A549 (cell line): ENCODE results near the gene MARVELD2.

Experiments used
- CHD2 ChIP-seq: fragments of 150-350 bp; IDR thresholded peaks from 2 replicates; pipeline ENCODE4 v1.6.1; 2014; ENCODE audit warnings: low read length; ENCODE audit not compliant: partially characterized antibody
- EP300 ChIP-seq, 2 experiments: fragments of >200 bp; sonication (Bioruptor Twin); formaldehyde crosslinking; IDR thresholded peaks; 2 replicates in 1 of 2; 3 replicates in 1 of 2; pipeline ENCODE4 v1.6.1; 2016 to 2017
- HDAC2 ChIP-seq: fragments of 200-600 bp; sonication (generic); IDR thresholded peaks from 2 replicates; pipeline ENCODE4 v1.6.1; 2016
- JUN ChIP-seq, 2 experiments: fragments of >200 bp; sonication (Bioruptor Twin); formaldehyde crosslinking; IDR thresholded peaks; 2 replicates in 1 of 2; 3 replicates in 1 of 2; pipeline ENCODE4 v1.6.1; 2016 to 2017
- KDM1A ChIP-seq: fragments of 200-600 bp; sonication (generic); IDR thresholded peaks from 2 replicates; pipeline ENCODE4 v1.6.1; 2016; ENCODE audit warnings: low read depth, mild to moderate bottlenecking
- MAX ChIP-seq: IDR thresholded peaks from 2 replicates; pipeline ENCODE4 v1.6.1; 2012
- POLR2A ChIP-seq: IDR thresholded peaks from 2 replicates; pipeline ENCODE4 v1.6.1; 2012; ENCODE audit warnings: mild to moderate bottlenecking, low read length
- POLR2AphosphoS2 ChIP-seq: conservative IDR thresholded peaks from 2 replicates; pipeline ENCODE4 v1.6.1; 2012; ENCODE audit warnings: low read length, improper control_type of control experiment, inconsistent platforms
- RAD21 ChIP-seq, 2 experiments: fragments of >200 bp in 1 of 2; sonication (Bioruptor Twin) in 1 of 2; formaldehyde crosslinking in 1 of 2; IDR thresholded peaks in 1 of 2; conservative IDR thresholded peaks in 1 of 2; 2 replicates in 1 of 2; 3 replicates in 1 of 2; pipeline ENCODE4 v1.6.1; 2012 to 2018; ENCODE audit warnings: inconsistent platforms in 1 of 2
- RARB ChIP-seq: fragments of 250-450 bp; sonication (Bioruptor Pico); IDR thresholded peaks from 2 replicates; pipeline ENCODE4 v1.8.0; 2021; ENCODE audit warnings: mild to moderate bottlenecking, moderate library complexity
- RFX5 ChIP-seq: fragments of 450-650 bp; IDR thresholded peaks from 2 replicates; pipeline ENCODE4 v1.7.1; 2014; ENCODE audit warnings: antibody characterized with exemption, mild to moderate bottlenecking, moderate library complexity
- SMC3 ChIP-seq: fragments of >200 bp; sonication (Bioruptor Twin); formaldehyde crosslinking; IDR thresholded peaks from 3 replicates; pipeline ENCODE4 v1.6.1; 2018; ENCODE audit warnings: inconsistent platforms
- TF ChIP-seq, protein P1 (sequence below): fragments of >200 bp; sonication (Bioruptor Twin); formaldehyde crosslinking; IDR thresholded peaks from 3 replicates; pipeline ENCODE4 v1.5.1; 2016
- TF ChIP-seq, protein P2 (sequence below): fragments of 250-450 bp; sonication (Bioruptor Pico); IDR thresholded peaks from 2 replicates; pipeline ENCODE4 v1.5.0; 2021; ENCODE audit warnings: mild to moderate bottlenecking, moderate library complexity, borderline replicate concordance

GRCh38 chr5:69368458-69369339 is 46.2 kb upstream of the MARVELD2 start:
- TF ChIP-seq, protein P1, sequence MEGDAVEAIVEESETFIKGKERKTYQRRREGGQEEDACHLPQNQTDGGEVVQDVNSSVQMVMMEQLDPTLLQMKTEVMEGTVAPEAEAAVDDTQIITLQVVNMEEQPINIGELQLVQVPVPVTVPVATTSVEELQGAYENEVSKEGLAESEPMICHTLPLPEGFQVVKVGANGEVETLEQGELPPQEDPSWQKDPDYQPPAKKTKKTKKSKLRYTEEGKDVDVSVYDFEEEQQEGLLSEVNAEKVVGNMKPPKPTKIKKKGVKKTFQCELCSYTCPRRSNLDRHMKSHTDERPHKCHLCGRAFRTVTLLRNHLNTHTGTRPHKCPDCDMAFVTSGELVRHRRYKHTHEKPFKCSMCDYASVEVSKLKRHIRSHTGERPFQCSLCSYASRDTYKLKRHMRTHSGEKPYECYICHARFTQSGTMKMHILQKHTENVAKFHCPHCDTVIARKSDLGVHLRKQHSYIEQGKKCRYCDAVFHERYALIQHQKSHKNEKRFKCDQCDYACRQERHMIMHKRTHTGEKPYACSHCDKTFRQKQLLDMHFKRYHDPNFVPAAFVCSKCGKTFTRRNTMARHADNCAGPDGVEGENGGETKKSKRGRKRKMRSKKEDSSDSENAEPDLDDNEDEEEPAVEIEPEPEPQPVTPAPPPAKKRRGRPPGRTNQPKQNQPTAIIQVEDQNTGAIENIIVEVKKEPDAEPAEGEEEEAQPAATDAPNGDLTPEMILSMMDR, result no peak
- no peak for TF ChIP-seq KDM1A
- TF ChIP-seq HDAC2, result 0 out of 2 replicates have a peak, but pooled peaks have one; percentile 5
- TF ChIP-seq MAX, result no peak
- TF ChIP-seq SMC3, result no peak
- TF ChIP-seq POLR2AphosphoS2, result no peak
- TF ChIP-seq EP300 (IDR thresholded peaks at IDR 0.05), result no peak
- TF ChIP-seq, protein P2, sequence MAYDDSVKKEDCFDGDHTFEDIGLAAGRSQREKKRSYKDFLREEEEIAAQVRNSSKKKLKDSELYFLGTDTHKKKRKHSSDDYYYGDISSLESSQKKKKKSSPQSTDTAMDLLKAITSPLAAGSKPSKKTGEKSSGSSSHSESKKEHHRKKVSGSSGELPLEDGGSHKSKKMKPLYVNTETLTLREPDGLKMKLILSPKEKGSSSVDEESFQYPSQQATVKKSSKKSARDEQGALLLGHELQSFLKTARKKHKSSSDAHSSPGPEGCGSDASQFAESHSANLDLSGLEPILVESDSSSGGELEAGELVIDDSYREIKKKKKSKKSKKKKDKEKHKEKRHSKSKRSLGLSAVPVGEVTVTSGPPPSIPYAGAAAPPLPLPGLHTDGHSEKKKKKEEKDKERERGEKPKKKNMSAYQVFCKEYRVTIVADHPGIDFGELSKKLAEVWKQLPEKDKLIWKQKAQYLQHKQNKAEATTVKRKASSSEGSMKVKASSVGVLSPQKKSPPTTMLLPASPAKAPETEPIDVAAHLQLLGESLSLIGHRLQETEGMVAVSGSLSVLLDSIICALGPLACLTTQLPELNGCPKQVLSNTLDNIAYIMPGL (CRISPR knock-in tag), result no peak
- no peak for TF ChIP-seq RARB (CRISPR knock-in tag)
- no peak for TF ChIP-seq JUN (IDR thresholded peaks at IDR 0.05)
- TF ChIP-seq CHD2, result no peak
- no peak for TF ChIP-seq RFX5
- TF ChIP-seq RAD21 (conservative IDR thresholded peaks at IDR 0.05 in 1 of 2, IDR thresholded peaks at IDR 0.05 in 1 of 2), result no peak
- no peak for TF ChIP-seq POLR2A
